A549 (cell line): ENCODE data around the gene MUC3A.
"Not testable (repeated sequence)": the region's sequence is repeated elsewhere in the genome, so short reads cannot be mapped to it uniquely, and the experiment has no call there.

ENCODE experiments used
- CTCF ChIP-seq: fragments of >200 bp; sonication (Bioruptor Twin); formaldehyde crosslinking; IDR thresholded peaks from 3 replicates; pipeline ENCODE4 v1.5.1; 2016
- EHMT2 ChIP-seq: fragments of 200-600 bp; sonication (generic); IDR thresholded peaks from 2 replicates; pipeline ENCODE4 v1.6.1; 2016; ENCODE audit warnings: antibody characterized with exemption, low read depth, mild to moderate bottlenecking, moderate library complexity
- EP300 ChIP-seq, 2 experiments: fragments of >200 bp; sonication (Bioruptor Twin); formaldehyde crosslinking; IDR thresholded peaks; 2 replicates in 1 of 2; 3 replicates in 1 of 2; pipeline ENCODE4 v1.6.1; 2016 to 2017
- HDAC2 ChIP-seq: fragments of 200-600 bp; sonication (generic); IDR thresholded peaks from 2 replicates; pipeline ENCODE4 v1.6.1; 2016
- JUN ChIP-seq, 2 experiments: fragments of >200 bp; sonication (Bioruptor Twin); formaldehyde crosslinking; IDR thresholded peaks; 2 replicates in 1 of 2; 3 replicates in 1 of 2; pipeline ENCODE4 v1.6.1; 2016 to 2017
- NPAS2 ChIP-seq: fragments of 250-450 bp; sonication (Bioruptor Pico); IDR thresholded peaks from 2 replicates; pipeline ENCODE4 v1.8.0; 2022; ENCODE audit warnings: mild to moderate bottlenecking, moderate library complexity, borderline replicate concordance
- POLR2A ChIP-seq: IDR thresholded peaks from 2 replicates; pipeline ENCODE4 v1.6.1; 2012; ENCODE audit warnings: mild to moderate bottlenecking, low read length
- RCOR1 ChIP-seq: fragments of 150-350 bp; IDR thresholded peaks from 2 replicates; pipeline ENCODE4 v1.6.1; 2014; ENCODE audit warnings: antibody characterized with exemption, low read length, low read depth
- TP53 ChIP-seq: fragments of 250-450 bp; sonication (Bioruptor Pico); IDR thresholded peaks from 2 replicates; pipeline ENCODE4 v1.5.0; 2021; ENCODE audit warnings: mild to moderate bottlenecking, moderate library complexity
- USF2 ChIP-seq: fragments of 450-650 bp; IDR thresholded peaks from 2 replicates; pipeline ENCODE4 v1.6.1; 2014; ENCODE audit warnings: antibody characterized with exemption
- TF ChIP-seq, protein P1 (sequence below): IDR thresholded peaks from 2 replicates; pipeline ENCODE4 v1.6.1; 2012
- TF ChIP-seq, protein P2 (sequence below): fragments of 250-450 bp; sonication (Bioruptor Pico); IDR thresholded peaks from 2 replicates; pipeline ENCODE4 v1.5.0; 2021; ENCODE audit warnings: mild to moderate bottlenecking, moderate library complexity, borderline replicate concordance

GRCh38 chr7:100919335-100919734, 30.0 kb upstream of the MUC3A start:
- TF ChIP-seq EP300 (IDR thresholded peaks at IDR 0.05); POLR2A; NPAS2 (CRISPR knock-in tag); HDAC2; CTCF; EHMT2; USF2; TP53 (CRISPR knock-in tag); RCOR1; JUN (IDR thresholded peaks at IDR 0.05): not testable (repeated sequence)
- TF ChIP-seq, protein P1, sequence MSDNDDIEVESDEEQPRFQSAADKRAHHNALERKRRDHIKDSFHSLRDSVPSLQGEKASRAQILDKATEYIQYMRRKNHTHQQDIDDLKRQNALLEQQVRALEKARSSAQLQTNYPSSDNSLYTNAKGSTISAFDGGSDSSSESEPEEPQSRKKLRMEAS: not testable (repeated sequence)
- TF ChIP-seq, protein P2, sequence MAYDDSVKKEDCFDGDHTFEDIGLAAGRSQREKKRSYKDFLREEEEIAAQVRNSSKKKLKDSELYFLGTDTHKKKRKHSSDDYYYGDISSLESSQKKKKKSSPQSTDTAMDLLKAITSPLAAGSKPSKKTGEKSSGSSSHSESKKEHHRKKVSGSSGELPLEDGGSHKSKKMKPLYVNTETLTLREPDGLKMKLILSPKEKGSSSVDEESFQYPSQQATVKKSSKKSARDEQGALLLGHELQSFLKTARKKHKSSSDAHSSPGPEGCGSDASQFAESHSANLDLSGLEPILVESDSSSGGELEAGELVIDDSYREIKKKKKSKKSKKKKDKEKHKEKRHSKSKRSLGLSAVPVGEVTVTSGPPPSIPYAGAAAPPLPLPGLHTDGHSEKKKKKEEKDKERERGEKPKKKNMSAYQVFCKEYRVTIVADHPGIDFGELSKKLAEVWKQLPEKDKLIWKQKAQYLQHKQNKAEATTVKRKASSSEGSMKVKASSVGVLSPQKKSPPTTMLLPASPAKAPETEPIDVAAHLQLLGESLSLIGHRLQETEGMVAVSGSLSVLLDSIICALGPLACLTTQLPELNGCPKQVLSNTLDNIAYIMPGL (CRISPR knock-in tag): not testable (repeated sequence)
